HG03196 (cell line): Measurements from ENCODE around the gene NXF3.
"Not testable (repeated sequence)": the region's sequence is repeated elsewhere in the genome, so short reads cannot be mapped to it uniquely, and the experiment has no call there.

Experiments
- ATAC-seq: cut with Tn5 transposase; IDR thresholded peaks from one replicate; pipeline ENCODE4 v1.9.1; 2021; ENCODE audit not compliant: unreplicated experiment

NXF3 gene, protein sequence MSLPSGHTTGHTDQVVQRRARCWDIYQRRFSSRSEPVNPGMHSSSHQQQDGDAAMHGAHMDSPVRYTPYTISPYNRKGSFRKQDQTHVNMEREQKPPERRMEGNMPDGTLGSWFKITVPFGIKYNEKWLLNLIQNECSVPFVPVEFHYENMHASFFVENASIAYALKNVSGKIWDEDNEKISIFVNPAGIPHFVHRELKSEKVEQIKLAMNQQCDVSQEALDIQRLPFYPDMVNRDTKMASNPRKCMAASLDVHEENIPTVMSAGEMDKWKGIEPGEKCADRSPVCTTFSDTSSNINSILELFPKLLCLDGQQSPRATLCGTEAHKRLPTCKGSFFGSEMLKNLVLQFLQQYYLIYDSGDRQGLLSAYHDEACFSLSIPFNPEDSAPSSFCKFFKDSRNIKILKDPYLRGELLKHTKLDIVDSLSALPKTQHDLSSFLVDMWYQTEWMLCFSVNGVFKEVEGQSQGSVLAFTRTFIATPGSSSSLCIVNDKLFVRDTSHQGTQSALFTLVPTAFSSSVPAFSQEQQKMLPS

DNA sequence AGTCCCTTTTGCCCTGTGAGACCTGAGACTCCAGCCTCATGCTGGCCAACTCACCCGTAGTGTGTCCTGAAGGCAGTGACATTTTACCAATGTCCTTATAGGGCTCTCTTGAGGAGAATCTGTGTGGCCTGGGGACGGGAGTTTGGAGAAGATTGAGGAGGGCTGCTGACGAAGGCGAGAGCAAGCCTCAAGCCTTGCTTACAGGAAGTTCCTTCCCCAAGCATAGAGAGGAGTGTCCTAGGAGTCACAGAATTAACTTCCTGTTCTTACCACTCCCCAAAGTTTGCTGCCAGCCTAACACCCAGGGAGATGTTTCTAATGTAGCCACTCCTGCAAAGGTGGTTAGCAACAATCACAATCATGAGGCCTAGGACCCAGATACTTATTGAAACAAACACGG is at the start of gene NXF3:
NXF3 (minus strand) TSS at position 202 of the 400 bp plus-strand sequence; CDS start at position 82, 120 bp downstream.
- ATAC-seq = no peak

DNA sequence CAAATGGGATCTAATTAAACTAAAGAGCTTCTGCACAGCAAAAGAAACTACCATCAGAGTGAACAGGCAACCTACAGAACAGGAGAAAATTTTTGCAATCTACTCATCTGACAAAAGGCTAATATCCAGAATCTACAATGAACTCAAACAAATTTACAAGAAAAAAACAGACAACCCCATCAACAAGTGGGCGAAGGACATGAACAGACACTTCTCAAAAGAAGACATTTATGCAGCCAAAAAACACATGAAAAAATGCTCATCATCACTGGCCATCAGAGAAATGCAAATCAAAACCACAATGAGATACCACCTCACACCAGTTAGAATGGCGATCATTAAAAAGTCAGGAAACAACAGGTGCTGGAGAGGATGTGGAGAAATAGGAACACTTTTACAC is 43.6 kb upstream of the NXF3 start:
- ATAC-seq = not testable (repeated sequence)

DNA sequence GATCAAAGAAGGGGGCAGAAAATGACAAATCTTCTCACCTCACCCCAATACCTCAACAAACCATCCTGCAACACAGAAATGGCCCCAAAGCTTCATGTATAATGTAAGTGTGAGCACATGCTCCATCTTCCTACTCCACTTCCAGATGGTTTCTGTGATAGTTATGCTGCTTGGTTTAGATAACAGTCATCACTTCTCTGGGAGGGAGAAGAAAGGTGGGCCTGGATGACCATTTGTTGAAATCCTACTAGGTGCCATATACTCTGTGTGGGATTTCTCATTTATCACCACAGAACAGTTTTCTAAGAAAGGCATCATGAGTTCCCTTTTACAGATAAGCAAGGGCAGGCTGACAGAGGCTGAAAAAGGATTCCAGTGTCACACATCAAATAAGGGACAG is 31.3 kb upstream of the NXF3 start:
- ATAC-seq = no peak

DNA sequence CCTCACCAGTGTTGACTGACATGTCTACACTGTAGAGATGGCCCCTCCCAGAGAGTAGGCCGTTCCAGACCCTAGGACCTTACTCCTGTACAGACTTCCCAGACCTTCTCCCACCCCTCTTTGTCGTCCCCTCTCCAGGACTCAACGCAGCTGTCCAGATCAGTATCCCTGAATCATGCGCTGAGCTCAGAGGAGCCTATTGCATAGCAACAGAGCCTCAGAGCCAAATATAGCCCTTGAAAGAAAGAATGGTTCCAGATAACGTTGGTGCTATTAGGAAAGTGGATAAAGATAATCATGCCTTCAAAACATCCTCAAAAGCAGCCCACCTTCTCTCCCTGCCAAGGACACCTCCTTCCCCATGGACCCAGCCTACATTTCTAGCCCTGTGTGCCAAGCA is 27.8 kb upstream of the NXF3 start:
- no peak for ATAC-seq

DNA sequence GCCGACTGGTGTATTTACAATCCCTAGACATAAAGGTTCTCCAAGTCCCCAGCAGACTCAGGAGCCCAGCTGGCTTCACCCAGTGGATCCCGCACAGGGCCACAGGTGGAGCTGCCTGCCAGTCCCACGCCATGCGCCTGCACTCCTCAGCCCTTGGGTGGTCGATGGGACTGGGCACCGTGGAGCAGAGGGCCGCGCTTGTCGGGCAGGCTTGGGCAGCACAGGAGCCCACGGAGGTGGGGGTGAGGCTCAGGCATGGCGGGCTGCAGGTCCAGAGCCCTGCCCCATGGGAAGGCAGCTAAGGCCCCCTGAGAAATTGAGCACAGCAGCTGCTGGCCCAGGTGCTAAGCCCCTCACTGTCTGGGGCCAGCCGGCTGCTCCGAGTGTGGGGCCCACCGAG is 24.0 kb upstream of the NXF3 start:
- not testable (repeated sequence) for ATAC-seq

DNA sequence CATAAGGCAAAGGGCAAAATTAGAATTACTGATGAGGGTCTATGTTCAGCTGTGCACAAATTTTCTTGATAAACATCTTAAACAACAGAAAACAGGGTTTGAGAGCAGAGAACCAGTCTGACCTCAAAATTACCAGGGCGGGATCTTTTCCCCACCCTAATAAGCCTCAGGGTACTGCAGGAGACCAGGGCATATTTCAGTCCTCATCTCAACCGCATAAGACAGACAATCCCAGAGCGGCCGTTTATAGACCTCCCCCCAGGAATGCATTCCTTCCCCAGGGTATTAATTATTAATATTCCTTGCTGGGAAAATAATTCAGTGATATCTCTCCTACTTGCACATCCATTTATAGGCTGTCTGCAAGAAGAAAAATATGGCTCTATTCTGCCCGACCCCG is 16.6 kb upstream of the NXF3 start:
- ATAC-seq = not testable (repeated sequence)

DNA sequence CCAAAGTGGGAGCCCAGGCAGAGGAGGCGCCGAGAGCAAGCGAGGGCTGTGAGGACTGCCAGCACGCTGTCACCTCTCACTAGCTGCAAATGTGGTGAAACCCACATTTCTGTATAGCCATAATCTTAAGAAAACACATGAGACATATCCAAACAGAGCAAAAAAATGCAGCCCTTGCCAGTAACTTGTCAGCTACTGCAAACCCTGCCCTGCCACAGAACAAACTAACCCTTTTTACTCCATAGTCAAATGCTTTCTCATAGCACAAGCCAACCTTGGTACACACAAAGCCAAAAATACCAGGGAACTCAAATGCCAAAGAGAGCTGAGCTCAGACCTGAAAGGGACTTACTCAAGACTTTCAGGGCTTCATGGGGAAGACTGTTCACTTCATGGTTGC is 14.9 kb upstream of the NXF3 start:
- ATAC-seq = no peak

DNA sequence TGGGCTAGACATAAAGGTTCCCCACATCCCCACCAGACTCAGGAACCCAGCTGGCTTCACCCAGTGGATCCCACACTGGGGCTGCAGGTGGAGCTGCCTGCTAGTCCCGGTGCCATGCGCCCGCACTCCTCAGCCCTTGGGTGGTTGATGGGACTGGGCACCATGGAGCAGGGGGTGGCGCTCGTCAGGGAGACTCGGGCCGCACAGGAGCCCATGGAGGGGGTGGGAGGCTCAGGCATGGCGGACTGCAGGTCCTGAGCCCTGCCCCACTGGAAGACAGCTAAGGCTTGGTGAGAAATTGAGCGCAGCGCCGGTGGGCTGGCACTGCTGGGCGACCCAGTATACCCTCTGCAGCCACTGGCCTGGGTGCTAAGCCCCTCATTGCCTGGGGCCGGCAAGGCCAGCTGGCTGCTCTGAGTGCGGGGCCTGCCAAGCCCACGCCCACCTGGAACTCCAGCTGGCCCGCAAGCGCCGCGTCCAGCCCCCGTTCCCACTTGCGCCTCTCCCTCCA is 14.3 kb upstream of the NXF3 start:
- ATAC-seq = not testable (repeated sequence)

DNA sequence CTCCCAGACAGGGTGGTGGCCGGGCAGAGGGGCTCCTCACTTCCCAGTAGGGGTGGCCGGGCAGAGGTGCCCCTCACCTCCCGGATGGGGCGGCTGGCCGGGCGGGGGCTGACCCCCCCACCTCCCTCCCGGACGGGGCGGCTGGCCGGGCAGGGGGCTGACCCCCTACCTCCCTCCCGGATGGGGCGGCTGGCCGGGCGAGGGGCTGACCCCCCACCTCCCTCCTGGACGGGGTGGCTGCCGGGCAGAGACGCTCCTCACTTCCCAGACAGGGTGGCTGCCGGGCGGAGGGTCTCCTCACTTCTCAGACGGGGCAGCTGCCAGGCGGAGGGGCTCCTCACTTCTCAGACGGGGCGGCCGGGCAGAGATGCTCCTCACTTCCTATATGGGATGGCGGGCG is 11.4 kb upstream of the NXF3 start:
- not testable (repeated sequence) for ATAC-seq

DNA sequence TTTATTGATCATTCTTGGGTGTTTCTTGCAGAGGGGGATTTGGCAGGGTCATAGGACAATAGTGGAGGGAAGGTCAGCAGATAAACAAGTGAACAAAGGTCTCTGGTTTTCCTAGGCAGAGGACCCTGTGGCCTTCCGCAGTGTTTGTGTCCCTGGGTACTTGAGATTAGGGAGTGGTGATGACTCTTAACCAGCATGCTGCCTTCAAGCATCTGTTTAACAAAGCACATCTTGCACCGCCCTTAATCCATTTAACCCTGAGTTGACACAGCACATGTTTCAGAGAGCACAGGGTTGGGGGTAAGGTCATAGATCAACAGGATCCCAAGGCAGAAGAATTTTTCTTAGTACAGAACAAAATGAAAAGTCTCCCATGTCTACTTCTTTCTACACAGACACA is 10.9 kb upstream of the NXF3 start:
- ATAC-seq = not testable (repeated sequence)

DNA sequence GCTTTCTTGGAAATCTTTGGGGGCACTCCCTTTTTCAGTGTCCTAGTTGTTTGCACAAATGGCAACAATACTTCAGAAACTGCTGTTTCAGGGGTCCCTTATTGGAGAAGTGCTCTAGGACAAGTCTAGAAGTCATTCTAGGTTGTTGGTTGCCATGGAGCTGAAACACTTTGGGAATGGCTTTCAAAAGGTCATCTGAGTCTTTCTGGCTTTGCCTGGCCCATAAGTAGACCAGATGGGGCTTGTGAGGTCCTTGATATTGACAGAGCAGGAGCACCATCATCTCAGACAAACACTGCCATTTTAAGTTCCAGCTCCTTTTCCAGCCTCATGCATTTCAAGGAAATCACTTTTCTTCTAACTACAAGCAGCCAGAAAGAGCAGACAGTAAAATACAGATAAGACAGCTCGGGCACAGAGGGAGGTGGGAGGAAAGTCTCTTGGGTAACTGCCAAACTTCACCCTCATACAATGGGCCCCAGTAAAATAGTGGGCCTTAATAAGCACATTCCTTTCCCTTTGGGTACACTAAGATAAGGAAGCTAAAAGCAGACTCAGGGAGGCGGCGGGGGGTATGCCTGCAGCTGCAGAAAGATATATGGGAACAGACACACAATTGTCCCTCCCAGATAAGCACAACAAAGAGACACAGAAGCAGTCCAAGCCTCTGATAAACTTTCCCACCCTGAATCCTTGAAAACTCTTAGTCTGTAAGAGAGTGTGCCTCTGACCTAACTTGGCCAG is 8.5 kb upstream of the NXF3 start:
- ATAC-seq = no peak

DNA sequence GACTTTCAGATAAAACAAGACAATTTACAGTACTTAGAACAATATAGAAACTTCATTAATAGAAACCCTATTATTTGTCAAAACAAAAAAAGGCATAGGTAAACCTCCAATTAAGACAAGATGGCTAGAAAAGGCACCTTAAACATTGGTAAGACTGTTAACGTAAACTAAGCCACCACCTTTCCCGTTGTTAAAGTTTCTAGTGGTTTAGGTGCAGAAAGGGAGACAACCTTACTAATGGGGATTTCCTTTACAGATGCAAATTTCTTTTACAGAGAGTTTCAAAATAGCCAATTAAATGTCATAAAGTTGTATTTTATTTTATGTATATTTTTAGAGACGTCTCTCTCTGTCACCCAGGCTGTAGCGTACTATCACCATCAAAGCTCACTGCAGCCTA is 7.5 kb upstream of the NXF3 start:
- ATAC-seq = no peak

DNA sequence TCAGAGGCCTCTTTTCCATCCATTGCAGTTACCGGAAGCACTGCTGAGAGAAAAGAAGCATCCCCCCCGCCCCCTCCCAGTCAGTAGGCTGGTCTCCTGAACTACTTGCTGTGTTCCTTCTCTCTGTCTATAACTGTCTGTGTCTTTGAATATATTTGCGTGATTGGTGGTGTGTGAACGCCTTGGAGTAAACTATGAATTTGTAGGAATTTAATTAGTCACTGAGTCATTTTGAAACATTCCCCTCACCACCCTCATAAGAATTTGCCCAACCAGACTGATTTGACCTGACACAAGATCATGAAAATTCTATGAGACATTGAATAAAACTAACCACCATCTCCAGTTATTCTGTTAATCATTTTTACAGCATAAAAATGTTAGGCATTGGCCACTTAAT is 6.7 kb upstream of the NXF3 start:
- ATAC-seq = no peak

DNA sequence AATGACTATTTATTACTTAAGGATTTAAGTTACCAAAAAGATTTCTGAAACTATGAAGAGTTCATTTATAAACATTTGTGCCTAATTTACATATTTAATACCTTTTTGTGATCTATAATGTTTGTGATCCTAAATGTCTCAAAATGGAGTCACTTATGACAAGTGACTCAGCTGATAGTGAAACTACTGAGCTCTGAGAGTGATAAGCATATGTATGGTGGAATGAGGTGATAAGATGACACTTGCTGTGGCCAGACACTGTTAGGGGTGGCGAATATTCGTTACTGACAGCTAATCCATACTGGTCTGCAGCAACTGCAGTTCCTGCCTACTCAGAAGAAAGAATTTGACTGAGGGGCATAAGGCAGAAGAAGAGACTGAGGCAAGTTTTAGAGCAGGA is 5.5 kb upstream of the NXF3 start:
- no peak for ATAC-seq

DNA sequence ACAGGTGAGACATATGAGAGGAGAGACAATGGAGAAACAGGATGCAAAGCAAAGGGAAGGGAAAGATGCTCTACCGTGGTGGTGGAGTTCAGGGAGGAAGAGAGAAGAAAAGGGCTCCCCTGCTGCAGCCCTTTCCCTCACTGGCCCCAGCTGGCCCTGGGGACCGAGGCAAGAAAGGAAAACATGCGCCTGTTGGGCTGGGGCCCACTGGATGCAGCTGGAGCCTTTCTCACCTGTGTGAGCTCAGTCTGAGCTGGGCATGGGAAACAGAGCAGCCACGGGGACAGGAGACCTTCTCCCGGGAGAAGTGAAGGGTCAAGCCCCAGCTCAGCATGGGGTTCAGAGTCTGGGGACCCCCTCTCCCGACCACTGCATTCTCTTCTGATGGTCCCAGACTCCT is 11.9 kb downstream of the NXF3 start:
- no peak for ATAC-seq

DNA sequence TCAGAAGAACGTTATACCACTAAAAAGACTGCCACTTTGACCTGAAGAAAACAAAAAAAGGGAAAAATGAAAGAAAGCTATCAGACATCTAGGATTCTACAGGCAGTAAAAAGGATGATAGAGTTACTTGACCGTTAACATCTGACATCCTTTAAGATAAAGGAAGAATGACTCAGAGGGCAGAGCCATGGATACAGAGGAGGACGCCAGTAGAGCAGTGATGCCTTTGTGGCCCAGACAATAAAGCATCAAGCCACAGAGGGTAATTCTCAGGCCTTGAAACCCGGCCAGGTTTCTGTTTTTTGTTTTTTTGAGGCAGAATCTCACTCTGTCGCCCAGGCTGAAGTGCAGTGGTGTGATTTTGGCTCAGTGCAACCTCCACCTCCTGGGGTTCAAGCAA is 19.5 kb downstream of the NXF3 start:
- no peak for ATAC-seq

DNA sequence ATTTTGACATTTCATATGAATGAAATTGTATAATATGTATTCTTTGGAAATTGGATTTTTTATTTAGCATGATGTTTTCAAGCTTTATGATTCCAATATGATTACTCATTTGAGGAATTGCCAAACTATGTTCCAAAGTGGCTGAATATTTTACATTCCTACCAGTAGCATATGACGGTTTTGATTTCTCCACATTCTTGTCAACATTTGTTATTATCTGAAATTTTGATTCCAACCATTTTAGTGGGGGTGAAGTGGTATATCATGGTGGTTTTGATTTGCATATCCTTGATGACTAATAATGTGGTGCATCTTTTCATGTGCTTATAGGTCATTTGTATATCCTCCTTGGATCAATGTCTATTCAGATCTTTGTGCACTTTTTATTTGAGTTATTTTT is 26.3 kb downstream of the NXF3 start:
- no peak for ATAC-seq

DNA sequence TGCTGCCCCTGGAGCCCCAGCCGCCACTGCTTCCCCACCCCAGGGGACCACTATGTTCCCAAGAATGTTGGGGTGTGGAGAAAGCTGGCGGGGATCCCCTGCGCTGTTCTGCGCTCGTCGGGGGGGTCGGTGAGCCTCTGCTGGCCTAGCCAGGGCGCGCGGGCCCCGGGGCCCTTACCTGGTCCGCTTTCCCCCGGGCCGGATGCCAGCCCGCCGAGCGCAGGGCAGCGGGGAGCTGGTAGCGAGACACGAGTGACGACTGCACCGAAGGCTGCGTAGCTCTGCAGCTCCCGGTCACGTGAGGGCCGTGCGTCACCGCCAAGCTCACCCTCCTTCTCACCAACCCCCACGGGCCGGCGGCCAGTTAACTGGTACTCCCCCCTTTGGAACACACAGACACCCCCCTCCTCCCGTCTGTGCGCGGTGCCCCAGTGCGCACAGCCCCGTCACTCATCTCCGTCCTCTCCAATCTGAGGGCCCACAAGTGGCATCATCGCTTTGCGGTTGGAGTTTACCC is 29.0 kb downstream of the NXF3 start, which contains the start of gene BEX1:
BEX1 (minus strand) TSS at position 254 of the 517 bp plus-strand sequence. CDS start 897 bp downstream, outside the sequence.
- ATAC-seq = no peak

DNA sequence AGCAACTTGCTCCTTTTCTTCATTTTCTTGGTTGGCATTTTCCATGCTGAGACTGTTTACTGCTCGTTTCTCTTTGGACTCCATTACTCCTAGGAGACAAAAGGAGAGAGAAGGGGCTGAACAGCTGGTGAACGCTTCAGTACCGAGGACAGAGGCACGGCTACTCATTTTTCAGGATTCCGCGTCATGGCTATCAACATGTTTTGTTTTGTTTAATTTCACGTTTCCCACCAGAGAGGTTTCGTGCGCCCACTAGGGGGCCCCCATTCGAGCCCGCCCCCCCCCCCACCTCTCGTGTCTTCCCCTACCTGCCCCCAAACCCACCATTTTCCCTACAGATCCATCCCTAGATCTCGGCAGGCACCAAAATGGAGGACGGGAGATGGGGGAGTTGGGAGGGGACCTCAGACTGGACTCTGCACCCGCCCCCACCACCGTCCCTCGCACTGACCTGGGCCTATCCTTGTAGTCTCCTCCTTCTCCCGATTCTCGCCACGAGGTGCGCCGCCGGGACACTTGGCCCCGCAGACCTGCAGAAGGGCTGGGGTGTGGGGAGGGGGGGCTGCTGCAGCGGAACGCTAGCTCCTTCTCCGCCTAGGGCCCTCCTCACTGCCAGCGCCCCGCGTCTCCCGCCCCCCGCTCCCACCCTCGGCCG is 29.6 kb downstream of the NXF3 start:
- no peak for ATAC-seq

DNA sequence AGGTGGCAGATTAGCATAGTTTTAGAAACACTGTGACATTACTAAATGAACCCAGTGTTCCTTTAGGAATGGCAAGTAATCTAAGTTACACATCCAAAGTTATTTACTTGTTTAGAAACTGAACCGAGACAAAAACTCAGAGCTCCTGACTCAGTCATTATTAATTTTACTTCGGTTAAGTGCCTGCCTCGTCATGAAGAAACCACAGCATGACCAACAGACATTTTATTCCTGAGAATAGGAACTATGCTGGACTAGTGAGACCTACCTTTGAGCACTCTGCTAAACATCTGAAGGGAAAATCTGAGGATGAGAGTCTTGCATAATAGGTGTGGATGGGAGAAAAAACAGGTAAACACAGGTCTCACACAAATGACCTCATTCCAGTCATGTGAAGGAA is 31.5 kb downstream of the NXF3 start:
- no peak for ATAC-seq

DNA sequence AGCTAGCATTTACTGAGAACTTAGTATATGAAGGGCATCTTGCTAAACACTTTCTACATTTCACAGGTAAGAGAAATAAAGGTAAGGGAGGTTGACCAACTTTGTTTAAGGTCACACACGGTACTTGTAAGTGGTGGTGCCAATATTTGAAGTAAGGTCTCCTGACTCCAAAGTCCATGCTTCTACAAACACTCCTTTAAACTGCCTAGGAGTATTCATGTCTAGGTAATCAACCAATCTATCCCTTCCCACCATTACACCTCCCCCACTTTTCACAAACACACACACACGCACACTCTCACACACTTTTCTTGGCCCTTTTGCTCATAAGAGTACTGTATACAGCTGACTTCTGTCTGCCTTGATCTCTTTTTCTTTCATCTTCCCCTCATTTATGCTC is 36.0 kb downstream of the NXF3 start:
- no peak for ATAC-seq
